Measurements from ENCODE around the gene NLRP3. TPM values are rescaled to one million over a fixed set of nuclear protein-coding genes. Genes with fewer than 3 reads are reported as not detected.
"Not testable (repeated sequence)": the region's sequence is repeated elsewhere in the genome, so short reads cannot be mapped to it uniquely, and the experiment has no call there.

NLRP3 gene
- total RNA-seq, 6 donors from 2014 or later = 2.6 to 13.6 (median 6.0) TPM

DNA sequence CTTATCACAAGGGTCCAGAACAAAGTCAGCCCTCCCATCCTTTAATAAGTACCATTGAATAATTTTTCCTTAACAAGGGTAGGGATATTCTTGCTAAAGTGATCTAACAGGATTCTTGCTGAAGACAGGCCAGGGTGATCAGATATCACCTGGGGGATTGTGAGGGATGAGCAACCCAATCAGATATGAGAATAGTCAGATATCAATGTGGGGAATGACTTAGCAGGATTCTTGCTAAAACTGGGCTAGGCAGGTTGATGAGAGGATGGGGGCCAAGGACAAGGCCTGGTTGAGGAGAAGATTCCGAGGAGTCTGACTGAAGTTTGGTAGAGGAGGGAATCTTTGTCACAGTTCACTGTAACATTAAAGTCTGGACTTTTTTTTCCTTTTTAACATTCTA lies 23.9 kb upstream of the NLRP3 start:
- Histone ChIP-seq H3K27me3 (no peaks in the 10 kb centered on the region), H3K4me3 (no peak overlapping the region), H3K36me3 (no peaks in the 10 kb centered on the region), H3K9me3 (no peaks in the 10 kb centered on the region), H3K4me1 (peaks cover 6 to 11% (median 7%) of the 10 kb centered on the region in 4 donors), H3K27ac (no peak overlapping the region)
- DNase-seq = no peak
- TF ChIP-seq POLR2AphosphoS5 (IDR thresholded peaks at IDR 0.05) = no peak
- TF ChIP-seq, protein P1, sequence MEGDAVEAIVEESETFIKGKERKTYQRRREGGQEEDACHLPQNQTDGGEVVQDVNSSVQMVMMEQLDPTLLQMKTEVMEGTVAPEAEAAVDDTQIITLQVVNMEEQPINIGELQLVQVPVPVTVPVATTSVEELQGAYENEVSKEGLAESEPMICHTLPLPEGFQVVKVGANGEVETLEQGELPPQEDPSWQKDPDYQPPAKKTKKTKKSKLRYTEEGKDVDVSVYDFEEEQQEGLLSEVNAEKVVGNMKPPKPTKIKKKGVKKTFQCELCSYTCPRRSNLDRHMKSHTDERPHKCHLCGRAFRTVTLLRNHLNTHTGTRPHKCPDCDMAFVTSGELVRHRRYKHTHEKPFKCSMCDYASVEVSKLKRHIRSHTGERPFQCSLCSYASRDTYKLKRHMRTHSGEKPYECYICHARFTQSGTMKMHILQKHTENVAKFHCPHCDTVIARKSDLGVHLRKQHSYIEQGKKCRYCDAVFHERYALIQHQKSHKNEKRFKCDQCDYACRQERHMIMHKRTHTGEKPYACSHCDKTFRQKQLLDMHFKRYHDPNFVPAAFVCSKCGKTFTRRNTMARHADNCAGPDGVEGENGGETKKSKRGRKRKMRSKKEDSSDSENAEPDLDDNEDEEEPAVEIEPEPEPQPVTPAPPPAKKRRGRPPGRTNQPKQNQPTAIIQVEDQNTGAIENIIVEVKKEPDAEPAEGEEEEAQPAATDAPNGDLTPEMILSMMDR (IDR thresholded peaks at IDR 0.05) = no peak
- TF ChIP-seq POLR2A (IDR thresholded peaks at IDR 0.05) = no peak
- no peak for TF ChIP-seq EP300 (IDR thresholded peaks at IDR 0.05)
- ATAC-seq (ENCODE audit: low FRiP score in 2 of 2) = no peak
- 82 to 96% methylated on average over 1 of the region's 1 CpG for WGBS, 2 donors

DNA sequence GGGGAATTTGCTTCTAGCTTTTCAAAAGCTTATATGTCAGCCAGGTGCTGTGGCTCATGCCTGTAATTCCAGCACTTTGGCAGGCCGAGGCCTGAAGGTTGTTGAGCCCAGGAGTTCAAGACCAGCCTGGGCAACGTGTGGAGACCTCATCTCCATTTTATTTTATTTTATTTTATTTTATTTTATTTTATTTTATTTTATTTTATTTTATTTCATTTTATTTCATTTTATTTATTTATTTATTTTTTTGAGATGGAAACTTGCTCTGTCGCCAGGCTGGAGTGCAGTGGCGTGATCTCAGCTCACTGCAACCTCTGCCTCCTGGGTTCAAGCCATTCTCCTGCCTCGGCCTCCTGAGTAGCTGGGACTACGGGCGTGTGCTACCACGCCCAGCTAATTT lies 20.9 kb upstream of the NLRP3 start:
- 81% methylated on average over 8 of the region's 8 CpGs for WGBS, 2 donors
- not testable (repeated sequence) for H3K27me3 ChIP-seq; H3K4me3 ChIP-seq; H3K27ac ChIP-seq; H3K9me3 ChIP-seq; H3K4me1 ChIP-seq; H3K36me3 ChIP-seq; DNase-seq; ATAC-seq (ENCODE audit: low FRiP score in 2 of 2)

DNA sequence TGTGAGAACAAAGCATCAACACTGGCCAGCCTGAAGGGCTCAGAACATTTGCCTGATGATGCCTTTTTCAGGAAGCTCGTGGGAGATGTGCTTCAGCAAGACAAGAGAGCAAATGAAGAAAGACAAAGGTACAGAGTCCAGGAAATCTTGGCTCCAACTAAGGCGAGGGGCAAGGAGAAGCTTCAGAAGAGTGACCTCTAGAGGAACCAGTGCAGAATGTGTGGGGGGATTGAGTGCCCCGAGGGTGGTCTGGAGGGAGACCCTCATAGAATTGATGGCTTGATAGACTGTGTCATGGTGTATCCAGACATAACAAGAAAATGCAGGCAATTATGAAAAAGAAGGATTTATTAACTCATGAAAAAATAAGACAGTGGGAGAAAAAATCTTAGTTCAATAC lies 15.3 kb upstream of the NLRP3 start:
- 35 to 38% methylated on average over 3 of the region's 3 CpGs for WGBS, 2 donors
- H3K4me1 ChIP-seq = no peaks in the 10 kb centered on the region

DNA sequence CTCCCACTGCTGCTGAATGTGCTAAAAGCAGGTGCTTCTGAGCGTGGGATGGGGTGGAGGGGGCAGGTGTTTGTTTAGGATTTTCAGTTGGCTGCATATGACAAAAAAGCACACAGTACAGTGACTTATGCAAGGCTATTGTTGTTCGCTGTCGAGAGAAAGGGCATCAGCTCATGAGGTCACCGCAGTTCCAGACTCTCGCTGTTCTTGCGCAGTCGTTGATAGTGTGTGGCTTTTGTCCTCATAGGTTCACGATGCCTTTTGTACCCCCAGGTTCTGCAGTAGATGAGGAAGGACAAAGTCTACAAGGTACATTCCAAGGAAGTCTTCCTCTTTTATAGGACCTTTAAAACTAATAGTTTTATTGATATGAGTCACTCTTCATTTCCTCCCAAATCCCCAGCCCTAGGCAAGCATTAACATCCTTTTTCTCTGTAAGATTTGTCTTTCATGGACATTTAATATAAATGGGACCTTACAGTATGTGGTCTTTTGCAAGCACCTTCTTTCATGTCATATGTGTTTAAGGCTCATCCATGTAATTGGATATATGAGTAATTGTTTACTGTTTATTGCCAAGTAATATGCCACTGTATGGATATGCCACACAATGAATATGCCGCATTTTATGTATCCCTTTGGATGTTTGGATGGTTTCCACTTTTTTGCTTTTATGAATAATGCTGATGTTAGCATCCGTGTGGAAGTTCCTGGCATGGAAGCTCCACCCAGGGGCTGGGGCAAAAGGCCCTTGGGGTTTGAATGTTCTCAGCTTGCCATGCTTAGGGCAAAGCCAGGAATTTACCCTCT lies 14.5 kb upstream of the NLRP3 start:
- Histone ChIP-seq H3K36me3 (no peaks in the 10 kb centered on the region), H3K4me3 (no peak overlapping the region), H3K27me3 (no peaks in the 10 kb centered on the region), H3K4me1 (no peaks in the 10 kb centered on the region), H3K27ac (peak overlapping the region in 2 of 4 donors; percentile 40 to 43), H3K9me3 (no peaks in the 10 kb centered on the region)
- WGBS, 2 donors = 77 to 79% methylated on average over 10 of the region's 10 CpGs
- DNase-seq (peak in 1 of 2 donors; percentile 46), ATAC-seq (ENCODE audit: low FRiP score in 2 of 2) (peak in 1 of 2 donors; percentile 57)
- no peak for TF ChIP-seq EP300 (IDR thresholded peaks at IDR 0.05)
- no peak for TF ChIP-seq POLR2A (IDR thresholded peaks at IDR 0.05)
- peak in 1 of 2 donors; percentile 43 for TF ChIP-seq POLR2AphosphoS5 (IDR thresholded peaks at IDR 0.05)
- TF ChIP-seq, protein P1 (IDR thresholded peaks at IDR 0.05) = no peak

More for the DNA sequence above, 15.3 kb upstream of the NLRP3 start:
- no peak for DNase-seq
- TF ChIP-seq POLR2A (IDR thresholded peaks at IDR 0.05) (no peak), EP300 (IDR thresholded peaks at IDR 0.05) (no peak), POLR2AphosphoS5 (IDR thresholded peaks at IDR 0.05) (no peak)
- TF ChIP-seq, protein P1 (IDR thresholded peaks at IDR 0.05) = no peak
- no peak overlapping the region for H3K27ac ChIP-seq
- H3K27me3 ChIP-seq = no peaks in the 10 kb centered on the region
- H3K9me3 ChIP-seq = no peaks in the 10 kb centered on the region
- no peaks in the 10 kb centered on the region for H3K36me3 ChIP-seq
- no peak overlapping the region for H3K4me3 ChIP-seq
- no peak for ATAC-seq (ENCODE audit: low FRiP score in 2 of 2)

DNA sequence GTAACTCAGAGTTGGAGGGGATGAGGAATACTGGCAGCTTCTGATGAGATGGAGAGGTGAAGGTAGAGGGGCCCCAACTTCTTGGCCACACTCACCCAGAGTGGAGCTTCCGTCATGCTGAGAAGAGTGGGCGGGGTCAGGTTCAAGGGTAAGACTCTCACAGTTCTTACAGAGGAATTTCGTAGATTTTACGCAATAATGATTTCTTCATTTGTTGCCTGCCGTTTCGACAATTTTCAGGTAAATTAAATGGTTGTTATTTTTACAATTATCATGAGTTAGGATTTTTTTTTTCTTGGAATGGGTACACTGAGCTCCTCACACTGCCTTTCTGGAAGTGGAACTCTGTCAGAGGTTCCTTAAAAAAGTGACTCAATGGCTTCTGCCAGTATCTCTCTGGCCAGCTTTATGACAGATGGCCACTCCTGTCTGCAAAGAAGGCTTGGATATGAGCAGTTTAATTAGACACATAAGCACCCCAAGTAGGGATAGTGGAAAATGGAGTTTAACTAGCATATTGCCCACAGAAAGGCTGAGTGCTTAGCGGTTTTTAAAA lies 13.8 kb upstream of the NLRP3 start:
- WGBS, 2 donors = 64 to 71% methylated on average over 7 of the region's 7 CpGs
- no peak for TF ChIP-seq POLR2AphosphoS5 (IDR thresholded peaks at IDR 0.05)
- no peak for TF ChIP-seq EP300 (IDR thresholded peaks at IDR 0.05)
- TF ChIP-seq, protein P1 (IDR thresholded peaks at IDR 0.05) = no peak
- no peak for TF ChIP-seq POLR2A (IDR thresholded peaks at IDR 0.05)

More for the DNA sequence above, 13.8 kb upstream of the NLRP3 start:
- Histone ChIP-seq H3K27ac (peak overlapping the region in 2 of 4 donors; percentile 40 to 43), H3K4me1 (peaks cover 0 to 3% (median 0%) of the 10 kb centered on the region in 4 donors), H3K4me3 (no peak overlapping the region), H3K27me3 (no peaks in the 10 kb centered on the region), H3K36me3 (no peaks in the 10 kb centered on the region), H3K9me3 (no peaks in the 10 kb centered on the region)
- peak in 1 of 2 donors; percentile 58 for DNase-seq
- ATAC-seq (ENCODE audit: low FRiP score in 2 of 2) = peak; percentile 61 to 66

All from upper lobe of left lung (tissue), 6 donors.